Measurements from ENCODE around the gene SLC13A2.

SLC13A2 gene

DNA sequence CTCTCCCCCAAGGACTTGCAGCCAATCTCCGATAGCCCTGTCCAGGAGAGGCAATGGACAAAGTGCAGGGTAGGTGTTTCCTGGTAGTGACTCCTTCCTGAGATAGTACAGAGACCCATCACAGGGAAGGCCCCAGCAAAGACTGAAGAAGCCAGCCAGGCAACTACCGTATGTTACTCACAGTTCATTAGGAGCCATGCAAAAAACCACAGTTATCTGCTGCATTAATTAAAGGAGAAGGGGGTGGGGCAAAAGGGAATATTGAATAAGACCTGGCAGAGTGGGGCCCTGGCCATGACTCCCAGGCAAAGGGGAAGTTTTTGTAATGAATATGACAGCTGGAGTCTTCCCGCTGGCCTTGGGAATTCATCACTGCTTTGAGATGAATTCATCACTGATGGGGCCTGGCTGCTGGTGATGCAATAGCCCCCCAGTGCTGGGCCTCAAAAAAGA is 2.5 kb upstream of the SLC13A2 start:
- no peak for DNase-seq (ENCODE audit: low spot score)

DNA sequence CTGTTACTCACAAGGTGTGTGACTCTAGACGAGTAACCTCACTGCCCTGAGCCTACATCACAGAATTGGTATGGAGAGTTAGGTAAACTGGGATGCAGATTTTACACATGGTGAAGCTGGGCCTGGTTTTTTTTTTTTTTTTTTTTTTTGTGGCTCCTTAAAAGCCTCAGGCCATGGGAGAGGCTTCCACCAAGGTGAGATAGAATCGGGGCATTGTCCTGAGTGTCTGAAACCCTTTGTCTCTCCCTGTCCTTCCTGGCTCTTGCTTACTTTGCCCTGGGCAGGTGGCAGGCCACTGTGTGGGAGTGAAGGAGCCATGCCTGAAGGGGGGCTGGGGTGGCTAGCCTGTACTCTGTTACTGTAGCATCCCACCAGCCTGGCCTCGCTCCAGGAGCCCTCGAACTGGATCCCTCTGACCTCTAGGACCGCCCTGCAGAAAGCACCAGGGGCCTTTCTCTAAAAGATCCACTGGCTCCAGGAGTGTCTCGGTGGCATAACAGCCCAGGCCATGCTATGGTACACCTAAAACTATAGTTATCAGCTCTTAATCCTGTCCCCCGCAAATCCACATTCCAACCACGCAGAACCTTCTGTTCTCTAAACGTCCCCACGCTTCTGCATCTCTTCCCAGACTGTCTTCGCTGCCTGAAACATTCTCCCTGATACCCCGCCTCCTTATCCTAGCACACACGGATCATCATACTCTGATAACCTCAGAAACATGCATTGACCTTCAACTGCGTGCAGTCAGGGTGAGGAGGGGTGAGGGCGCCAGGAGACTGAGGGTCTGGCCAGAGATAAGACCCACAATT is 1.7 kb upstream of the SLC13A2 start:
- no peak for DNase-seq (ENCODE audit: low spot score)

DNA sequence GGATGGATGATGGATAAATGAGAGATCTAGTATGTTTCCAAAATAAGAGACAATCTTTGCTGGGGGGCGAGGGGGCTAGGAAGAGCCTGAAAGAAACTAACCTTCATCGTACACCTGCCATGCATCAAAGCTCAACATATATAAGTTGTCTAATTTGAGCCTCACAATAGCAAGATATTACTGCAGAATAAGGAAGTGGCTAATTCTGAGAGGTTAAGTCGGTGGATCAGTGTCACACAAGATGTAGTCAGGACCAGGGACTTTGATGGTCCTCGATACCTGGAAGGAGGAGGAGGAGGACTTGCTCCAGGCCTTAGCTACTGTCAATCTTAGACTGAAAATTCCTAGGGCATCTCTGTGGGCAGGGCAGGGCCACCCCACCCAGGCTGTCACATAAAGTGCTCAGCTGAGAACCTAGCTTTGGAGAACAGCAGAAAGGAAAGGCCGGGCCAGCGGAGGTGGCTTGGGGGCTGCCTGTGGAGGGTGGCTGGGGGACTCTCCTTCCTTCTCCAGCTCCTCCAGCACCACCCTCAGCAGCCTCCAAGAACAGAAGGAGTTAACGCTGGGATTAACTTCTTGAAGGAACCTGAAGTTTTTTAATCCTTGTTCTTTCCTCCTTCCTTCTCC is 460 bp upstream of the SLC13A2 start:
- no peak for DNase-seq (ENCODE audit: low spot score)

DNA sequence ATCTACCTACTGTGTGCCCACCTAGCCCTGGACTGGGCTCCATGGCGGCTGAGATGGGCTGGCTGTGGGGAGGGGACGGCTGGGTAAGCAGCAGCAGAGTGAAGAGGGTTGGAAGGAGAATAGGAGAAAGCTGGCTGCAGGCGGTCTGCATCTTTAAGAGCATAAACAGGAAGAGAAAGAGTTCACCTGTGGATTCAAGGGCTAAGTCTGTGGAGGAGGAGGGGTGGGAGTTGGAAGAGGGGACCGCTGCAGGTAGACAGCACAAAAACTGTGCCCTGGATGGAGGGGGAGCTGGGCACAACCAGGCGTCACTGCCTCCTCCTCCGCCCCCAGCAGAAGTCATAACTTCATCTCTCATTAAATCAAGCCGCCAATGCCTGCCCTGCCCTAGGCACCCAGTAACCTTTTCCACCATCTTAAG is 677 bp downstream of the SLC13A2 start:
- DNase-seq (ENCODE audit: low spot score), result no peak

DNA sequence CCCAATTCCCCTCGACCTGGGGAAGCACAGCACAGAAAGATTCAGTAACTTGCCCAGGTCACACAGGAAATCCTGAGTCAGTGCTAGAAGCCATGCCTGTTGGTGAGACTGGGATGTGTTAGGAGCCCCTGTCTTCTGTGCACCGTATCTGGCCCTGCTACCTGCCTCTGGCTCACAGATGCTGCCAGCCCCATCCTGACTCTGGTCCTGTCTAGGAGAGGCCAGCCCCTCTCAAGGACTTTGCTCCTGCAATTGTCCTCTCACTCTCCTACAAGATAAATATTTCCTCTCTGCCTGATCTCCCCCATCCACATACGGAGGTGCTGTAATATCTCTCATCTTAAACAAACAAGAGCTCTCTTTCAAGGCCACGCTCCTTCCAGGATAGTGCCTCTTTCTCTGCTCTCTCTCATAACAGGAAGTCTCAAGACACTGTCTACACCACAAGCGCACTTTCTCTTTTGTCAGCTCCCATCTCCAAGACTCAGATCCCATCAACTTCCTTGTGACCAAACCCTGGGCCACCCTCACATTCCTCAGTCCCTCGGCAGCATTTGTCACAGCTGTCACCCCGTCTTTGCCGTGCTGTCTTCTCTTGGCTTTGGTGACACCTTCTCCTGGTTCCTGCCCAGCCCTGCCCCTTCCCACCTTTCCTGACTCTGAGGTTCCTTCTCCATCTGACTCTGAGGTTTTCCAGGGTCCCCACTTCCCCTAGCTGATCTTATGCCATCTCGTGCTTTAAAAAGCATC is 1.9 kb downstream of the SLC13A2 start:
- no peak for DNase-seq (ENCODE audit: low spot score)

DNA sequence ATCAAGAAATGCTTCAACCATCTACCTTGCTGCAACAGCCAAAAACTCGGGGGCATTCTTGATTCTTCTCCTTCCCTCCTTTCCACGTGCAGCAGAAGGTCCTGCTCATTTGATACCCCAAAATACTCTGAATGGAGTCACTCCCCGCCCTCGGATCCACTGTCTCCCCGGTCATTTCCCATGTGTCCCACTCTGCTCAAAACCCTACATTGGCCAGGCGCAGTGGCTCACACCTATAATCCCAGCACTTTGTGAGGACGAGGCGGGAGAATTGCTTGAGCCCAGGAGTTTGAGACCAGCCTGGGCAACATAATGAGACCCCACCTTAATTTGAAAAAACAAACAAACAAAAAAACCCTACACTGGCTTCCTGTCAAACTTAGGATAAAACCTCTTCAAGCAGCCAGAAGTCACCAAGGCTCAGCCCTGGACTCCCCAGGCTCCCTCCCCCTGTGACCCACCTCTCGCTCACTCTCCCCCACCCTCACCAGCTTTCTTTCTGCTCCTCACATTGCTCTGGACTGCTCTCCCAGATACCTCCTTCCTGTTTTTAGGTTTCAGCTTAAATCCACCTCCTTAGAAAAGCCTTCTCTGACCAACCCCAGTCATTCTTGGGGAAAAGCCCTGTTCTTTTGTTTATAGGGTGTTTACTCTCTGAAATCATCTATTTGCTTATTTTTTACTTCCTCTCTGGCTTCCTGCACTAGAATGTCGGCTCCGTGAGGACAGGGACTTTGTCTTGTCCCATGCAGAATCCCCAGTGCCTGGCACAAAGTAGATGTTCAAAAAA is 2.8 kb downstream of the SLC13A2 start:
- no peak for DNase-seq (ENCODE audit: low spot score)

DNA sequence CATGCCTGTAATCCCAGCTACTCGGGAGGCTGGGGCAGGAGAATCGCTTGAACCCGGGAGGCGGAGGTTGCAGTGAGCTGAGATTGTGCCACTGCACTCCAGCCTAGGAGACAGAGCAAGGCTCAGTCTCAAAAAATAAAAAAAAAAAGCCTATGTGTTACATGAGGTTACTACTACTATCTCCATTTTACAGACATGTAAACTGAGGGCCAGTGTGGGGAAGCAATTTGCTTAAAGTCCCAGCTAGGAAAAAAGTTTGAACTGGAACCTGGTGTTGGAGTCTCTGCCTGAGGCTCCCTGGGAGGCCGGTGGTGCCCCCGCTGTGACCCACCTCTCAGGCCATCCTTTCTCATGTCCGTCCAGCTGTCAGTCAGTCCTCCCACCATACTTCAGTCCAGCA is 4.5 kb downstream of the SLC13A2 start:
- no peak for DNase-seq (ENCODE audit: low spot score)

DNA sequence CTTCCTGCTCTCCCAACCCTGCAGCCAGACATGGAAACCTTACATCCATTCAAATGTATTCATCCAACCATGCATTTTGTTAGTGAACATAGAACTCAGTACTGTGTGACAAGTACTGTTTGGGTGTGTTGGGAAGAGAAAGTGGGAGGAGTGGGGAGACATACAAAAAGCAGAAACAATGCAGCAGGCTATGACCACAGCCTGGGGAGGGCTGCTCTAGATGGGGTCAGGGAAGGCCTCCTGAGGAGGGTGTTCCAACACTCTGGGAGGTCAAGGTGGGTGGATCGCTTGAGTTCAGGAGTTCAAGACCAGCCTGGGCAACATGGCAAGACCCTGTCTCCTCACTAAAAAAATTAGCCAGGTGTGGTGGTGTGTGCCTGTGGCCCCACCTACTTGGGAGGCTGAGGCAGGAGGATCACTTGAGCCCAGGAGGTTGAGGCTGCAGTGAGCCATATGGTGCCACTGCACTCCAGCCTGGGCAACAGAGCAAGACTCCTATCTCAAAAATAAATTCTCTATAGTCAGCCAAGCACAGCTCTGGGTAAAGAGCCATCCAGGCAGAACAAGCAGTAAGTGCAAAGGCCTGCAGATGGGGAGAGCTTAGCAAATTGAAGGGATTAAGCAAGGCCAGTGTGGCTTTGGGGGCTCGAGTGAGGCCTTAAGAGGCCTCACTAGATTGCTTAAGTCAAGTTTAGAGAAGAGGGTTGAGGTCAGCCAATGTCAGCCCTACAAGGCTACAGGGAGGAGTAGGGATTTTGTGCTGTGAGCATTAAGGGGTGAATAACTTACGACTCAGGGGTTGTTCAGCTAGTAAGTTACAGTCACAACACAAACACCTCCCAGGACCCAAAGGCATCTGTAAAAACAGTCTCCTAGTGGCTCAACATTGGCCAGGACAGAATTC is 5.5 kb downstream of the SLC13A2 start:
- DNase-seq (ENCODE audit: low spot score), result no peak

DNA sequence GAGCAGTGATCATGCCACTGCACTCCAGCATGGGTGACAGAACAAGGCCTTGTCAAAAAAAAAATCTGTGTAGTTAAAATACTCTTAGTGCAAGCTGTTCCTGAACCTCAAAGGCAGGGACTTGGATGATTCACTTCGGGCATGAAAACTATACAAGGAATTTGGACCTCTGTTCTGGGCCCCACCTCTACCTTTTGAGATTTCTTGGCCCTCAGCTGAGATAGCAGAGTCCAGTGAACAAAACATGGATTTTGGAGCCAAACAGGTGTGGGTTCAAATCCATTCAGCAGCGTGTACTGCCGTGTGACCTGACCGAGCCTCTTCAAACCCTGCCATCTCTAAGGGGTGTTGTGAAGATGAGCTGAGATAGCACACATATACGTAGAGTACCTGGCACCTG is 6.8 kb downstream of the SLC13A2 start:
- no peak for DNase-seq (ENCODE audit: low spot score)

DNA sequence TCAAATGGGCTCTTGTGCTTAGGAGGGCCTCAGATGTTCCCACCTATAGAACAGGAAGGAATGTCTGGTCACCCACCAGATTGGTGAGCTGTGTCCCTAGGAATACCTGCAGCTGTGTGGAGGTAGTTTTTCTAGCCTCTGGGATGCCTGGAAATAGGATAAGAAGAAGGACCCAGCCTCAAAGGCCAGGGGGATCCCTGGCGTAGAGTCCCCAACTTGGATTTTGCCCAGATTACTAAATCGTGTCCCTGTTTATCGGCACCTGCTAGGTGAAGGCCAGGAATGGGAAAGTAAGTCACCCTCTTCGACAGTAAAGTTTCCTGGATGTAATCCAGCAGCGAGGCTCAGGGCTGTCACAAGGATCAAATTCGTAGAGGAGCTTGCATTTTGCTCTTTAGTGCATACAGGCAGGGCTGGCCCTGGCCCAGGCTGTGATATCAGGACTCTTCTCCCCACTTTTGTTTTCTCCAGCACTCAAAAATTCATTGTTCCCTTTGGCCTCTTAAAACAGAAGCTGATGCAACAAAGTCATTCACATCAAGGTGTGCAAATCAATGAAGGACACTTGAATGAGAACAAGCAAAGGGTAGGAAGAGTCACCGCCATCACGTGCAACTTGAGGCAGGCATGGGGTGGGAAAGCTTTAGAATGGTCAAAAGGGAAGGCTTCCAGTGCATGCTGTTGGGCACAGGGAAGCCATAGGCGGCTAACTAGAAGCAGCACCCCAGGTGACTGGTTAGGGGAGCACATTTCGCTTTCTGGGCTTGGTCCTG is 7.5 kb downstream of the SLC13A2 start:
- DNase-seq (ENCODE audit: low spot score), result no peak

DNA sequence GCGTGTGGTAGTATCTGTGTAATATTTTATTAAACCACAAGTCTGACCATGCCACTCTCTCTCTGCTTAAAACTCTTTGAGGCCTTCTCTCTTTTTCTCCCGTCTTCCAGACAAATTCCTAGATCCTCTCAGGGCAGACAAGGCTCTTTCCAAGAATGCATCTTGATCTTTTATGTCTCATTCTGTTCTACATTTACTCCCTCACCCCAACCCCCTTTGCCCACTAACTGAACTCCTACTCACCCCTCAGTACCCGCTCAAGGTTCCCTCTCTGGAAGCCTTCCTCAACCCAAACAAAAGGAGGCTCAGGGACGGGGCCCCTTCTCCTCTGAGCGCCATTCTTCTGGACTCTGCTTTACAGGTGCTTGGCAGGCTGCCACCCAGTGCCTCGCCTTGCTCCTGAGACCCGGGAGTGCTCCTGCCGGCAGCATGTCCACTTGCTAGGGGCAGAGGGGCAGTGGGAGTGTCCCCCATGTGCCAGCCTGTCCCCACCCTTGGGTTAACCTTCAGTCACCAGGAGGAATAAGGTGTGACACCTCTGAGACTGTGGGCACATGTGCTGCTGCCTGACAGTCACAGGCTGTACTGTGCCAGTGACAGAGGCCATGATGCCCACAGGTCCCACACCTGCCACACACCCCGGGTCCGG is 9.2 kb downstream of the SLC13A2 start:
- no peak for DNase-seq (ENCODE audit: low spot score)

DNA sequence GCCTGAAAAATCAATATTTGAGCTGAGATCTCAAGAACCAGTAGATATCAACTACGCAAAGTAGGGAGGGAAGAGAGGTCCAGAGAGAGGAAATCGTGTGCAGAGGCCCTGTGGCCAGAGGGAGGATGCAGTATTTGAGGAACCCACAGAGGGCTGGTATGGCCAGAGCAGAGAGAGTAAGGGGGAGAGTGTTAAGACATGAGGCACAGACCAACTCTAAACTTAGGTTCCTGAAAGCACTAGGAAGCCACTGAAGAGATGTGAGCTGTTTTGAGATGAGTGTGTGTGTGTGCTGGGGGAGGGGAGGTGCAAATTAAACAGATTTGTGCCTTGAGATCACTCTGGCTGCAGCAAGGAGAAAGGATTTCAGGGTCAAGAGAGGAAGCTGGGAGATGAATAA is 10.9 kb downstream of the SLC13A2 start:
- DNase-seq (ENCODE audit: low spot score), result no peak

DNA sequence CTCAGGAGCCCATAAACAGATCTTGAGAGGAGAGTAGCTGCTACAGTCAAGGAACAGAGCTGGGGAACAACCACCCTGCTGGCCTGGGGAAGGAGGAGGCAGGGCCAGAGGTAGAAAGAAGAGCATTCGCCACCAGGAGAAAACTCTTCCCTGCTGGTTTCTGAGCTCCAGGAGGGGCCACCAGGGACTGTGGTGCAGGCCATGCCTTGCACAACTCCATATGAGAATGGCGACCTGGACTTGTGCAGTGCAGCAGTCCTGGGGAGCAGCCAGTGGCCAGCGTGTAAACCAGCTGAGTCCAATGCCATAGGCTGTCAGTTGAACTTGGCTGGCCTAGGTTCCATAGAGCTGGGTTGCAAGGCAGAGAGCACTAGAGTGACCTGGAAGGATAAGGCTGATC is 11.6 kb downstream of the SLC13A2 start:
- no peak for DNase-seq (ENCODE audit: low spot score)

DNA sequence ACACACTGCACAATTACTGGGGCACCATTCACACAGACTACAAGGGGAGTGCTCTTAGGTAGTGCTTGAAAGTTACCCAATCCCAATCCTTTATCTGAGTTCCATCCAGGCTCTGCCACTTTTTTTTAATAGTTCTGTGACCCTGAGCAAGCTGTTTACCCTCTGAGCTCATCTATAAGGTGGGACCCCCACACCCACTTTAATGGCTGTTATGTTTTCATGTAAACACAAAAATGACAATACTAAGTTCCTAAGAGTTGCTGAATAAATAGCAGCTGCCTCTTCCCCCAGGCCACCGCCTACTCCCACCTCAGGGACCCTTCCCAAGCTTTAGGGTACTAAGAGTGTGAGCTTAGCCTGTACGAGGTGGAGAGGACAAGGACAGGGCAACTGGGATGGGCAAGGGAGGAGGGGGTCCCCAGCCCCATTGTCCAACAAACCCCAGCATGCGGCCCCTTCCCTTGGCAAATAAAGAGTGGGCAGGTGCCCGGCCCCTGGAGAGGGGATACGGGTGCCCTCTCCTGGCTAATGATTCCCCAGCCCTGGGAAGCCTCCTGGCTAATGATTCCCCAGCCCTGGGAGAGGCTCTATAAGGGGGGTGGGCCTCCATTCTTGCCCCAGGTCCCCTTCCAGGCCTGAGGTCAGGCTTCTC is 14.6 kb downstream of the SLC13A2 start:
- no peak for DNase-seq (ENCODE audit: low spot score)

DNA sequence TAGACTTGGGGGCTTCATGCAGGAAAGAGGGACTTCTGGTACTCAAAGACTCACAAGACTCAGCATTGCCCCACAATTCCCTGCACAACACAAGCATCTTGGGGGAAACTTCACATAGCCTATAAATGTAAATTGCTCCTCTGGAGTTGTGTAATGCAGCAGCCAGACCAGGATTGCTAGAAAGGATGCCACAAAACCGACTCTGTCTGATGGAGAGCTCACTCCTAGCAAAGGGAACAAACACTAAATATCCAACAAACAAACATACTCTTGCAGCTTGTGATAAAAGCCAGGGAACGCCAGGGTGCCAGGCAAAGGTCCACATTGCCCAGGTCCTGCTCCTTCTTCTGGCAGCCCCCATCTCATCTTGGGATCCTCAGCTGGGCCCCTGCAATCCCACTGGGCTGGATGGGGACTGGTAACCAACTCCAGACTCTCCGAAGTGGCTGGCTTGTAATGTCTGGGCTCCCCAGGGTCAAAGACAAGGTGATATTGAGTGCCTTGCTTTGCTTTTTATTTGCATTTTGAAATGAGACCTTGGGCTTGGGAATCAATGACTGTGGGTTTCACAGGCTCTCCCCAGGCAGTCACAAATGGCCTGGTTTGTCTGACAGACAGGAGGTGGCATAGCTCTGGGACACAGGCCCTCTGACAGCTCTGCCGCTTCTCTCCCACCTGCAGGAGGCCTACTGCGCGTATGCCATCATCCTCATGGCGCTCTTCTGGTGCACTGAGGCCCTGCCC is 15.3 kb downstream of the SLC13A2 start:
- DNase-seq (ENCODE audit: low spot score), result no peak

DNA sequence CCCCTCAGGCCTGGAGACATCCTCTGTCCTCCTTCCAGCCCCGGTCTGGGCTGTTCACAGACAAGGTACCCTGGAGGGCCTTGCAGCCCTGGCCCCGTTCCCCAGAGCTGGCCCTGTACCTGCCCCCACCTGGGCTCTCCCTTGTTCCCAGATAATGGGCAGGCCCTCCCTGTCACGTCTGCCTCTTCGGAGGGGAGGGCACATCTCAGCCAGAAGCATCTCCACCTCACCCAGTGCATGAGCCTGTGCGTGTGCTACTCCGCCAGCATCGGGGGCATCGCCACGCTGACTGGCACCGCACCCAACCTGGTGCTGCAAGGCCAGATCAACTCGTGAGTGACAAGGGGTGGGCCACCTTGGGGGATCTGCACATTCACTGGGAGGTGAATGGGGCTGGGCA is 17.8 kb downstream of the SLC13A2 start:
- no peak for DNase-seq (ENCODE audit: low spot score)

DNA sequence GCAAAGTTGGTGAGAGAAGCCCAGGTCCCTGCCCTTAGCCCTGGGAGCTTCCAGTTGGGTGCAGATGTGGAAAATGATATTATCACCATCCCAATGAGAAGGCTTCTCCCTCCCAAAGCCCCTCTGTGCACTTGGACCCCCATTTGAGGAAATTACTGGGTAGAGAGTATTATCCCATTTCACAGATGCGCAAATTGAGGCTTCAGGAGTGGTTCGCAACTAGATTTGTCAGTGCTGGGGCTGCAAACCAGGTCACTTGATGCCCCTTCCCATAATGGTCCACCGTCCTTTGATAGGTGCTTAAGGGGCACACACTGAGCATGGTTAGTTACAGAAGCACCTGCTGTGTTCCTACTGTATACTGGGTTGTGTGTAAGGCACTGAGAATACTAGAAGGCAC is 18.4 kb downstream of the SLC13A2 start:
- DNase-seq (ENCODE audit: low spot score), result no peak
